ENCODE measurements around the gene ALKBH2. TPM values are rescaled to one million over a fixed set of nuclear protein-coding genes. Genes with fewer than 3 reads are reported as not detected.

The ALKBH2 gene
- total and polyA plus RNA-seq, 2 donors from 2014 or later, result 14.7 to 18.8 TPM

DNA sequence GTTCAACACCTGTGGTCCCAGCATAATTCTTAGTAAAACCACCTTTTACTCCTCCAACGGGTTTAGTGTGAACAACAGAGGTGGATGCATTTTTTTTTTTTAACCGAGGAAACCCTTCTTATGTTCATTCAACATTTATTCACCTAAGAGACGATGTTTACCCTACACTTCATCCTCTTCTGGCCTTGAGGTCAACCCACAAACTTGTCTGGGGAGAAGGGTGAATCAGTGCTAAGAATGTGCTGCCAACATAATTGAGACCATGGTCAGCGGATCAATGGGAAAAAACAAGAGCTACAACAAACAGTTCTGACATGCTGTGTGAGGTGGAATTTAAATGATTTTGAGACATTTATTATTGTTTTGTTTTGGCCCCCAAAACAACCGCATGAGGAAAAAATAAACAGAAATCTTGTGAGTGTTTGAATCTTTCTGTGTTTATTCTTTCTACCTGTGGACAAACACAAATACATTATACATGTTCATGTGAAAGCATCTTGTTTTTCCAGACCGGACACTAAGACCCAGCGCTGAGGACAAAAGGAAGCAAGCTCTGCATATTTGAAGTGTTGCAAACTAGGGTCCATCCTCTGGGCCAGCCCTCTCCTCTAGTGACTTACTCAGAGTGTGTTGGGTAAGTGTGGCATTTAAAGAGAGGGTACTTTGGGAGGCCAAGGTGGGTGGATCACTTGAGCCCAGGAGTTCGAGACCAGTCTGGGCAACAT, 46.0 kb downstream of the ALKBH2 start:
- no peak overlapping the region for H3K9ac ChIP-seq (ENCODE audit: low read length in 3 of 3)
- TF ChIP-seq CTCF (IDR thresholded peaks at IDR 0.05; ENCODE audit: borderline replicate concordance, extremely low read depth, insufficient read depth), result no peak
- H3K27ac ChIP-seq (ENCODE audit: low read depth in 2 of 2, low read length in 2 of 2), result no peak overlapping the region
- no peaks in the 10 kb centered on the region for H3K27me3 ChIP-seq (ENCODE audit: control insufficient read depth, insufficient read depth, low read length)
- H3K4me1 ChIP-seq (ENCODE audit: control insufficient read depth in 2 of 3, insufficient read depth in 2 of 3, low read depth in 1 of 3, low read length in 3 of 3), result peaks cover 0 to 3% (median 0%) of the 10 kb centered on the region in 3 donors
- intact Hi-C loops (cut with DNase I), result no loop called here
- no peaks in the 10 kb centered on the region for H3K9me3 ChIP-seq (ENCODE audit: control insufficient read depth in 2 of 3, insufficient read depth in 1 of 3, low read length in 3 of 3)
- H3K36me3 ChIP-seq (ENCODE audit: control insufficient read depth in 2 of 3, insufficient read depth in 3 of 3, low read length in 3 of 3), result no peaks in the 10 kb centered on the region
- H3K4me3 ChIP-seq (ENCODE audit: low read length in 3 of 3), result no peak overlapping the region
- no peak for DNase-seq
- FAIRE-seq, result no peak

DNA sequence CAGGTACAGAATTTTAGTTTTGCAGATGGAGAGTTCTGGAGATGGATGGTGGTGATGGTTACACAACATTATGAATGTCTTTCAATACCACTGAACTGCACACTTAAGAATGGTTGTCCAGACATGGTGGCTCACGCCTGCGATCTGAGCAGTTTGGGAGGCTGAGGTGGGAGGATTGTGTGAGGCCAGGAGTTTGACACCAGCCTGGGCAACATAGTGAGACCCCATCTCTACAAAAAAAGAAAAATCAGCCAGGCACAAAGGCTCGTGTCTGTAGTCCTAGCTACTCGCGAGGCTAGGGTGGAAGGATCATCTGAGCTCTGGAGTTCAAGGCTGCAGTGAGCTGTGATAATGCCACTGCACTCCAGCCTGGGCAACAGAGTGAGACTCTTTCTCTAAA, 49.0 kb downstream of the ALKBH2 start:
- Histone ChIP-seq H3K36me3 (ENCODE audit: control insufficient read depth in 2 of 3, insufficient read depth in 3 of 3, low read length in 3 of 3) (no peaks in the 10 kb centered on the region), H3K27me3 (ENCODE audit: control insufficient read depth, insufficient read depth, low read length) (no peaks in the 10 kb centered on the region), H3K4me1 (ENCODE audit: control insufficient read depth in 2 of 3, insufficient read depth in 2 of 3, low read depth in 1 of 3, low read length in 3 of 3) (no peaks in the 10 kb centered on the region), H3K9me3 (ENCODE audit: control insufficient read depth in 2 of 3, insufficient read depth in 1 of 3, low read length in 3 of 3) (no peaks in the 10 kb centered on the region), H3K9ac (ENCODE audit: low read length in 3 of 3) (no peak overlapping the region), H3K27ac (ENCODE audit: low read depth in 2 of 2, low read length in 2 of 2) (no peak overlapping the region), H3K4me3 (ENCODE audit: low read length in 3 of 3) (no peak overlapping the region)
- DNase-seq (no peak), FAIRE-seq (no peak)
- intact Hi-C loops (cut with DNase I), result no loop called here
- no peak for TF ChIP-seq CTCF (IDR thresholded peaks at IDR 0.05; ENCODE audit: borderline replicate concordance, extremely low read depth, insufficient read depth)

Other genes with a start within 250 kb of the ALKBH2 start
- 32.5 TPM for gene SSH1, start 235.9 kb downstream of the ALKBH2 start, total RNA-seq
- gene SSH1, start 235.9 kb downstream of the ALKBH2 start, polyA plus RNA-seq (ENCODE audit: insufficient read depth, low read depth, low replicate concordance), result 3.6 TPM
- 0.41 TPM for gene DAO, start 213.4 kb downstream of the ALKBH2 start, total RNA-seq
- gene DAO, start 213.4 kb downstream of the ALKBH2 start, polyA plus RNA-seq (ENCODE audit: insufficient read depth, low read depth, low replicate concordance), result 50.4 TPM
- gene SVOP, start 72.4 kb downstream of the ALKBH2 start, total RNA-seq, result not detected
- gene SVOP, start 72.4 kb downstream of the ALKBH2 start, polyA plus RNA-seq (ENCODE audit: insufficient read depth, low read depth, low replicate concordance), result 0.04 TPM
- gene USP30, start 40.9 kb downstream of the ALKBH2 start, total RNA-seq, result 16.1 TPM
- gene USP30, start 40.9 kb downstream of the ALKBH2 start, polyA plus RNA-seq (ENCODE audit: insufficient read depth, low read depth, low replicate concordance), result 9.6 TPM
- 24.9 TPM for gene UNG, start 4.1 kb upstream of the ALKBH2 start, total RNA-seq
- 30.3 TPM for gene UNG, start 4.1 kb upstream of the ALKBH2 start, polyA plus RNA-seq (ENCODE audit: insufficient read depth, low read depth, low replicate concordance)
- gene ACACB, start 23.1 kb upstream of the ALKBH2 start, total RNA-seq, result 56.8 TPM
- 13.8 TPM for gene ACACB, start 23.1 kb upstream of the ALKBH2 start, polyA plus RNA-seq (ENCODE audit: insufficient read depth, low read depth, low replicate concordance)
- gene FOXN4, start 215.8 kb upstream of the ALKBH2 start, total RNA-seq, result not detected
- 0.82 TPM for gene FOXN4, start 215.8 kb upstream of the ALKBH2 start, polyA plus RNA-seq (ENCODE audit: insufficient read depth, low read depth, low replicate concordance)

Data from kidney (tissue), 14 donors.